GM12892 (cell line): Measurements from ENCODE around the gene SPATC1L.
"Not testable (repeated sequence)": the region's sequence is repeated elsewhere in the genome, so short reads cannot be mapped to it uniquely, and the experiment has no call there.

ENCODE experiments used
- POLR2A ChIP-seq: IDR thresholded peaks from 2 replicates; pipeline ENCODE4 v1.6.1; 2011; ENCODE audit warnings: low read depth, low read length, control low read depth
- POLR2AphosphoS5 ChIP-seq: IDR thresholded peaks from 2 replicates; pipeline ENCODE4 v1.6.1; 2011; ENCODE audit warnings: low read depth, low read length, control low read depth
- TAF1 ChIP-seq: IDR thresholded peaks from 2 replicates; pipeline ENCODE4 v1.6.1; 2011; ENCODE audit warnings: low read depth, mild to moderate bottlenecking, control low read depth, low read length, borderline replicate concordance

- TF ChIP-seq POLR2AphosphoS5, POLR2A, TAF1: not testable (repeated sequence)
Observed at GRCh38 chr21:46223661-46224060, 39.4 kb upstream of the SPATC1L start.
